ENCODE measurements around the gene CSMD2.

CSMD2 gene

DNA sequence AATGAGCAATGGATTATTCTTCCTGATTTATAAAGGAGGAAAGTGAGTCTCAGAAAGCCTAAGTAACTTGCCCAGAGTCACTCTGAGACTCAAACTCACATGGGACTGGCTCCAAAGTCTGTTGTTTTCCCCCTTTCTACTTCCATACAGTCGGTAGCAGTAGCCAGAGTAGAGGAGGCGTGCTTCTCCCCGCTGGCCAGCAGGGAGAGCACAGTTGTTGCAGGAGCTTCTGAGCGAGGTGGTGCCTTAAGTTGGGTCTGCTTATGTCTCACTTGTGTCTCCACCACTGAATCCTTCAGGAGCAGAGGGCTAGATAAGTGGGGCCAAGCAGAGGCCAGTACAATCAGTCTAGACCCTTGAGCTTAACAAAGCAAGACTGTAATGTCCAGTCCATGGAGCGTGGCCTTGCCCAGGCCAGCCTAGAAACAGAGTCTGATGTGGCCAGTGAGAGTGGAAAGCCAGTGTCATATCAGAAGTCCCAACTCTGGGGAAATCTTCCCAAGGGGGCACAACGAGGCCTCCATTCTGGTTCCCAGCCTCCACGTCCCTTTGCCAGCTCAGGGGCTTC, 510.7 kb downstream of the CSMD2 start:
- no peak for DNase-seq
- H3K4me1 Mint-ChIP-seq (ENCODE audit: low read depth), result no peaks in the 10 kb centered on the region
- H3K4me3 Mint-ChIP-seq, result no peak overlapping the region
- H3K27me3 Mint-ChIP-seq, result no peaks in the 10 kb centered on the region
- H3K36me3 Mint-ChIP-seq (ENCODE audit: low read depth), result no peaks in the 10 kb centered on the region
- H3K9me3 Mint-ChIP-seq, result no peaks in the 10 kb centered on the region
- H3K27ac Mint-ChIP-seq, result no peak overlapping the region

DNA sequence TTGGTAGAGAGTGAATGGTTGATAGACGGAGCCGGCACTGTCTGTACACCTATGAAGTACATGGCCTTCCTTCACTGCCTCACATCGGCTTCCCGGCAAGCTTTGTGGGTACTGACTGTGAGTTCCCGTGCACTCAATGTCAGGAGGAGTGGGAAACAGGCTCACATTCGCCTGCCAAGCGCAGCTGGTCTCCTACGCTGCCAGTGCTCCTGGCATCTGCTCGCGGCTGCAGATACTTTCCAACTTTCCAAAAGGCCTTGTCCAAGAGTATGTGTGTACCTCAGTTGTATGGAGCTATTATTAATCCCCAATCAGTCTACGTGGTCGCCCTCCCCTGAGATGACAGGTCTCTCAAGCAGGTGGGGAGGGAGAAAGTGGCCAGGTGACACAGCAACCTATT, 511.8 kb downstream of the CSMD2 start:
- no peak for DNase-seq
- no peaks in the 10 kb centered on the region for H3K4me1 Mint-ChIP-seq (ENCODE audit: low read depth)
- H3K9me3 Mint-ChIP-seq, result no peaks in the 10 kb centered on the region
- no peak overlapping the region for H3K4me3 Mint-ChIP-seq
- H3K27ac Mint-ChIP-seq, result no peak overlapping the region
- H3K27me3 Mint-ChIP-seq, result no peaks in the 10 kb centered on the region
- no peaks in the 10 kb centered on the region for H3K36me3 Mint-ChIP-seq (ENCODE audit: low read depth)

DNA sequence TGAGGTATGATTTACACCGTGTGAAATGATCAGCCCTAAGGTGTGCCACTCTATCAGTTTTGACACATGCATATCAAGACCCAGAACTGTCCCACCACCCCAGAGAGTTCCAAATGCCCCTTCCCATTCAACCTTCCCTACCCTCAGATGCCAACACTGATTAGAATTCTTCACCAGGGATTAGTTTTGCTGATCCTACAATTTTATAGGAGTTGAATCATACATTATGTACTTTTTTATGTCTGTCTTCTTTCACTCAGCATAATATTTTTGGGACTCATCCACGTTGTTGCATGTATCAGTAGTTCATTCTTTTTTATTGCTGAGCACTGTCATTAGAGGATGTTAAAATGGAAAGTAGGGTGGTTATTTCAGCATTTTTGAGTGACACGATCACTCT, 514.3 kb downstream of the CSMD2 start:
- no peak for DNase-seq
- Mint-ChIP-seq H3K4me3 (no peak overlapping the region), H3K27me3 (peaks cover 8% of the 10 kb centered on the region), H3K36me3 (ENCODE audit: low read depth) (no peaks in the 10 kb centered on the region), H3K27ac (no peak overlapping the region), H3K9me3 (no peaks in the 10 kb centered on the region), H3K4me1 (ENCODE audit: low read depth) (no peaks in the 10 kb centered on the region)

DNA sequence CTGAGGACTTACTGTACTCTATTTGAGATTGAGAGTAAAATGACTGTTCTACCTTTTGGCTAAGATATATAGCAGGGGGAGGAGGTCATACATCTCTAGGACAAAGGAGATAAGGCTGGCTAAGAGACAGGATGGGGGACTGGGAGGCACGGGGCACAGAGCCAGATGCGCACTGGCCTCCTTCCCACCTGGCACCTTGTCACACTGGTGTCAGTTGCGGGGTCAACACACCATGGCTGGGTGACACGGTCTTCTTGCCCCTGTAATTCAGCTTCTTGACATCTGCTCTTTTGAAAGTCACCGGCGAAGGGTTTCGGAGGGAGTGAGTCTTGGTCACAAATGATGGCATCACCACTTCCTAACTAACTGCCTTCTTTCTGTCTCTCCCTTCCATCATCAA, 515.3 kb downstream of the CSMD2 start:
- Mint-ChIP-seq H3K36me3 (ENCODE audit: low read depth) (no peaks in the 10 kb centered on the region), H3K9me3 (no peaks in the 10 kb centered on the region), H3K4me3 (no peak overlapping the region), H3K27ac (no peak overlapping the region), H3K27me3 (peaks cover 8% of the 10 kb centered on the region), H3K4me1 (ENCODE audit: low read depth) (no peaks in the 10 kb centered on the region)
- DNase-seq, result no peak

DNA sequence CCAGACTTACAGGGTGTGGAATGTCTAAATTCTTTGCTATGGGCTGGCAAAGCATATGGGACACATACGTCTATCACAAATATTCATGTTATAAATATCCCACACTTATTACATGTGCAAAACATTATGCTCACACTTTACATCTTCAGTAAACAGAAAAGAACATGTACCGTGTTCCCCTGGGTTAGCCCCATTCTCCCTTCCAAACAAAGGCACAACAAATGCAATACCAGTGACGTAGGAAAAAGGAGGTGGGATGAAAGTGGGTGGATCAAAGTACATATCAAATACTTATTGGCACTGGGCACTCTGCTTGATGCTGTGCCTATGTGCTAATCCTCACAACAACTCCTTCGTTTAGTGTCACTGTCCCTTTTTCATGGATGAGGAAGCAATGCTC, 521.8 kb downstream of the CSMD2 start:
- H3K36me3 Mint-ChIP-seq (ENCODE audit: low read depth), result no peaks in the 10 kb centered on the region
- no peak for DNase-seq

DNA sequence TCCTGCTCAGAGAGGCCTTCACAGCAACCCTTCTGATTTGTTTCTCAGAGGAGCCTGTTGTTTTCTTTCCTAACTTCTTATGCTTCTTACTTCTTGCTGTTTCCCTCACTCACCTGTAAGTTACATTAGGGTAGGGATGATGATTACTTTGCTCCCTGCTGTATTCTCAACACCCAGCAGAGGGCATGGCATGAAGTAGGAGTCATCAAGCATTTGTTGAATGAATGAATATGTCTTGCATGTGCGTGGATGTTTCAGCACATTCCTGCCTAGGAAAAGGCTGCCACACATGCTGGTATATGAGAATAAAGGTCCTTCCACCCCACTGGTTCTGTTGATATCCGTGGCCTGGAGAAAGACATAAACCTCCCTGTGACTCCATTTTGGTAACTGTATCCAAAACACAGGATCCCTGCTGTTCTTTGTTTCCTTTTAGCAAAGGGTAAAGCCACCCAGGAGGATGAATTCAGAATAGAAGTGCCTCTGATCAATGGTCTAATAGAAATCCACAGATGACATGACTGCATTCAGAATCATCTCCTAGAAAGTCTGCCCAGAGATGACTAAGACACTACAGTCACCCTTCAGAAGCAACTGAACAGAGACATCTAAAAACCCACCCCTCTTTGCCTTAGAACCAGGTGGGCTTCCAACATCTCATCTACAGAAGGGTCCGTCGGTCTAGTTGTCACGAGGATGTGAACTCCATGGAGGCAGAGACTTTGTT, 523.8 kb downstream of the CSMD2 start:
- no peaks in the 10 kb centered on the region for H3K36me3 Mint-ChIP-seq (ENCODE audit: low read depth)
- H3K9me3 Mint-ChIP-seq, result no peaks in the 10 kb centered on the region
- H3K4me3 Mint-ChIP-seq, result no peak overlapping the region
- no peak overlapping the region for H3K27ac Mint-ChIP-seq
- peaks cover 42% of the 10 kb centered on the region for H3K27me3 Mint-ChIP-seq
- DNase-seq, result no peak
- H3K4me1 Mint-ChIP-seq (ENCODE audit: low read depth), result no peaks in the 10 kb centered on the region

More for the DNA sequence above, 521.8 kb downstream of the CSMD2 start:
- Mint-ChIP-seq H3K27me3 (peaks cover 38% of the 10 kb centered on the region), H3K9me3 (no peaks in the 10 kb centered on the region), H3K4me3 (no peak overlapping the region), H3K4me1 (ENCODE audit: low read depth) (no peaks in the 10 kb centered on the region), H3K27ac (no peak overlapping the region)

DNA sequence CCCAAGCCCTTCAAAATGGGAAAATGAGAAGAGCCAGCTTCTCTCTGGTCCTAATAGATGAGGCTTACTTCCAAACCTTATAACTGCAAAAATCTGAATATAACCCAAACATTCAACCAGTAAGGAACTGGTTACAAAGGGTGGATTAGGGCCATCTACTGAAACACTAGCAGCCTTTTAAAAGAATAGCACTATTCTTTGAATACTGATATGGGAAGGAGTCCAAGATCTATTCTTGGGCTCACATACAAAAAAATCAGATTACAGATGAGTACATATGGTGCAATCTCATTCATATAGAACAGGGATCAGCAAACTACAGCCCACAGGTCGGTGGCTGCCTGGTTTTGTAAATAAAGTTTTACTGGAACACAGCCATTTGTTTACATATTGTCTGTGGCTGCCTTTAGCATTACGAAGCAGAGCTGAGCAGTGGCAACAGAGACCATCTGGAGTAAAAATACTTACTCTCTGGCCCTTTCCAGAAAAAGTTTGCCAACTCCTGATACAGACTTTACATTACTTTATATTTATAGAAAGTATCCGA, 524.8 kb downstream of the CSMD2 start:
- no peaks in the 10 kb centered on the region for H3K4me1 Mint-ChIP-seq (ENCODE audit: low read depth)
- no peak overlapping the region for H3K27ac Mint-ChIP-seq
- DNase-seq, result no peak
- no peaks in the 10 kb centered on the region for H3K9me3 Mint-ChIP-seq
- H3K27me3 Mint-ChIP-seq, result peaks cover 37% of the 10 kb centered on the region
- no peaks in the 10 kb centered on the region for H3K36me3 Mint-ChIP-seq (ENCODE audit: low read depth)
- H3K4me3 Mint-ChIP-seq, result no peak overlapping the region

DNA sequence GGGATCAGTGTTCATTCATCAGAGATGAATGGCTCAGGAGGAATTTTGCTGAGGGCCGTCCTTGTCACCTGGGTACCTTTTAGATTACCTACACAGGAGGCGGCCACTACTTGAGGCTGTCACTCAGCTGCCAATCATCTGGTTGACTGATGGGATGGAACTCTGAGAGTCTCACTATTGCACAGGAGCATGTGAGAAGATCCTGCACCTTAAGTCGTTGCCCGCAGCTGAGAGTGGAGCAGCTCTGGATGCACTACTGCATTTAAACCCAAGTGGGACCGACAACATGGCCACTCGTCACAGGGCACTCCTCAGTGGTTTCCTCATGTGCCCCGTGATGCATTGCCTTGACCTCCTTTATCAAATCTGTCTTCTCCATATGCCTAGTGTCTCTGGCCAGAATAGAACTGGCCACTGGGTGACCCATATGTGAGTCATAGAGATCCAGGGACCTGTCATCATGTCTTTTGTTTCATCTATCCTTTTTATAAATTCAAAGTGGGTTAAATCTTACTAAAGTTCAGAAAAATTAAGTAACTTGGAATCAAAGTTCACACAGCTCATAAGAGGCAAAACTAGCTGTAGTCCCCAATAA, 527.1 kb downstream of the CSMD2 start:
- peaks cover 4% of the 10 kb centered on the region for H3K4me1 Mint-ChIP-seq (ENCODE audit: low read depth)
- H3K27ac Mint-ChIP-seq, result no peak overlapping the region

DNA sequence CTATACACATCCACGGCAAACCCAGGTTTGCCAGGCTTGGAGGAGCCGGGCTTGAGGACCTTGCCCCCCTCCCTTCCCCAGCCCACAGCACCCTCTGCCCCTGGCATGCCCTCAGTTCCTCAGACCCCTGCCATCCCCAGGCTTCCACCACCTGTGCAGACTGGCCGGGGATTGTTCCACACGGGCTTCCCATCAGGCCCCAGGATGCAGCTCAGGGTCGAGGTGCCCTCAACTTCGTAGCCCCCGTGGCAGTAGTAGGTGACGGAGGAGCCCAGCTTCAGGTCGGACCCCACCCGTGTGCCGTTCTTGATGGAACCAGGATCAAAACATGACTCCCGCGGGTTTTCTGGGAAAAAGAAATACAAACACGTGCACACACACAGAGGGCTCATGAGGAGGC, 528.8 kb downstream of the CSMD2 start:
- no peak for DNase-seq
- H3K9me3 Mint-ChIP-seq, result no peaks in the 10 kb centered on the region
- H3K4me1 Mint-ChIP-seq (ENCODE audit: low read depth), result peaks cover 4% of the 10 kb centered on the region
- H3K4me3 Mint-ChIP-seq, result no peak overlapping the region
- peaks cover 36% of the 10 kb centered on the region for H3K27me3 Mint-ChIP-seq
- no peak overlapping the region for H3K27ac Mint-ChIP-seq
- H3K36me3 Mint-ChIP-seq (ENCODE audit: low read depth), result no peaks in the 10 kb centered on the region

More for the DNA sequence above, 527.1 kb downstream of the CSMD2 start:
- Mint-ChIP-seq H3K4me3 (no peak overlapping the region), H3K27me3 (peaks cover 39% of the 10 kb centered on the region), H3K9me3 (no peaks in the 10 kb centered on the region), H3K36me3 (ENCODE audit: low read depth) (no peaks in the 10 kb centered on the region)
- no peak for DNase-seq

DNA sequence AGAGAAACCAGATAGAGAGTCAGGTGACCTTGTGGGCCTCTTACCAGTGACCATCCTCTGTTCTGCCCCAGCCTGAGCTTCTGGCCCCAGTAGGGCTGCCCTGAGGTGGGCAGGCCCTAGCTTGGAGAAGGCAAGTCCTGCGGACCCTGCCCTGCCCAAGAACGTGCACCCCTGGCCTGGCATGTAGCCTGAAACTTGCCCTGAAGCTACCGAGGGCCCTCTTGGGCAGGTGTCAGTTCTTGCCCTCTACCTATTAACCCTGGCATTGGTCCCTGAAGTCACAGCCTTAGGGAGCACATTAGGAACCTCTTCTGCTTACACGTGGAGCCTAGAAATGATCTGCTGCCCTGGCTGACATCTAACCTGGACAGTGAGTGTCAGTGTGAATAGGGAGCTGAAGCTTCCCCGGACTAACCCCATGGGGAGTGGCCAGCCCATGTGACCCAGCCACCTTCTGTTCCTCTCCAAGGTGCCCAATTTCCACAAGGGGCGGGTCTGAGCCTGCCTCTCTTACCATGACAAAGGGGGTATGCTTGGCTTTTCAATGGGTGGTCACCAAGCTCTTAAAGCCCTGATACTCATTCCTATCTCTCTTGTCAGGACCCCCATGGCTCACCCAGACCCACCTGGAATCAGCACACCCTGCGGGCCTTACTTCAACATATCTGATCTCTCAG, 529.6 kb downstream of the CSMD2 start:
- Mint-ChIP-seq H3K4me1 (ENCODE audit: low read depth) (peaks cover 4% of the 10 kb centered on the region), H3K36me3 (ENCODE audit: low read depth) (no peaks in the 10 kb centered on the region), H3K27ac (no peak overlapping the region), H3K9me3 (no peaks in the 10 kb centered on the region), H3K4me3 (no peak overlapping the region), H3K27me3 (peaks cover 36% of the 10 kb centered on the region)
- DNase-seq, result no peak

DNA sequence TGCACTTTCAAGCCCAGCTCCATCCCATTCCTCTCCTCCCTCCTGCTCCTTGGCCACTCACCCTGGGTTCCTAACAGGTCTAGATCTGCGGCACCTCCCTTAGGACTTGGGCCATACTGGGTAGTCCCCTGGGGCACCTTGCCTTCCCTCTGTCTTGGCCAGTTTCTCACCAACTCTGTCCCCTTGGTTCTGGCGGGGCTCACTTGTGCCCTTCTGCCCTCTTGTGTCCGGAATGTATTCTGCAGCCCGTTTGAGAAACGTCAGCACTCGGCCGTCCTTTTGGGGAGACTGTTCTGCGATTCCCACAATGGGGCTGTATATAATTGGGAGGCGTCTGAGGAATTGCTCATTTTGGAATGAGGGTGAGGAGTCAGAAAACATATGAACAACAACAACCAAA, 530.2 kb downstream of the CSMD2 start:
- peak; percentile 41 for DNase-seq
- H3K36me3 Mint-ChIP-seq (ENCODE audit: low read depth), result no peaks in the 10 kb centered on the region
- H3K27ac Mint-ChIP-seq, result no peak overlapping the region
- peaks cover 4% of the 10 kb centered on the region for H3K4me1 Mint-ChIP-seq (ENCODE audit: low read depth)
- peaks cover 40% of the 10 kb centered on the region for H3K27me3 Mint-ChIP-seq
- H3K4me3 Mint-ChIP-seq, result no peak overlapping the region
- H3K9me3 Mint-ChIP-seq, result no peaks in the 10 kb centered on the region

DNA sequence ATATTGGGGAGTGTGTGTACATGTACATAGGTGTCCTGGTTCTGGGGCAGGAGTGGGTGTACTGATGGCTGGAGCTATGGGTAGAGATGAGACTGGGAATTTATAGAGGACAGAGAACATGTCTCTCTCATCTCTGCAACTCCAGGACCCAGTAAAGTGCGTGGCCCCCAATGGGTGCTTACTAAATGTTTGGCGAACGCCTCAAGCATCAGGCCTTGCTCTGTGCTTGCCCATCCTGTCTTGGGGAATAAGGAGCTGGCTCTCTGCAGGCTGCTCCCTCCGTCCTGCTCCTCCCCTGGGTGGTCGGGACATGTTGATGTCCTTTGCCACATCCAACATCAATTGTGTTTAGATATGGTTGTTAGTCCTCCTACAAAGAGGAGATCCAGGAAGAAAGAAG, 530.9 kb downstream of the CSMD2 start:
- no peak overlapping the region for H3K27ac Mint-ChIP-seq
- no peaks in the 10 kb centered on the region for H3K9me3 Mint-ChIP-seq
- peaks cover 42% of the 10 kb centered on the region for H3K27me3 Mint-ChIP-seq
- H3K4me1 Mint-ChIP-seq (ENCODE audit: low read depth), result peaks cover 4% of the 10 kb centered on the region
- H3K4me3 Mint-ChIP-seq, result no peak overlapping the region
- DNase-seq, result no peak
- no peaks in the 10 kb centered on the region for H3K36me3 Mint-ChIP-seq (ENCODE audit: low read depth)

DNA sequence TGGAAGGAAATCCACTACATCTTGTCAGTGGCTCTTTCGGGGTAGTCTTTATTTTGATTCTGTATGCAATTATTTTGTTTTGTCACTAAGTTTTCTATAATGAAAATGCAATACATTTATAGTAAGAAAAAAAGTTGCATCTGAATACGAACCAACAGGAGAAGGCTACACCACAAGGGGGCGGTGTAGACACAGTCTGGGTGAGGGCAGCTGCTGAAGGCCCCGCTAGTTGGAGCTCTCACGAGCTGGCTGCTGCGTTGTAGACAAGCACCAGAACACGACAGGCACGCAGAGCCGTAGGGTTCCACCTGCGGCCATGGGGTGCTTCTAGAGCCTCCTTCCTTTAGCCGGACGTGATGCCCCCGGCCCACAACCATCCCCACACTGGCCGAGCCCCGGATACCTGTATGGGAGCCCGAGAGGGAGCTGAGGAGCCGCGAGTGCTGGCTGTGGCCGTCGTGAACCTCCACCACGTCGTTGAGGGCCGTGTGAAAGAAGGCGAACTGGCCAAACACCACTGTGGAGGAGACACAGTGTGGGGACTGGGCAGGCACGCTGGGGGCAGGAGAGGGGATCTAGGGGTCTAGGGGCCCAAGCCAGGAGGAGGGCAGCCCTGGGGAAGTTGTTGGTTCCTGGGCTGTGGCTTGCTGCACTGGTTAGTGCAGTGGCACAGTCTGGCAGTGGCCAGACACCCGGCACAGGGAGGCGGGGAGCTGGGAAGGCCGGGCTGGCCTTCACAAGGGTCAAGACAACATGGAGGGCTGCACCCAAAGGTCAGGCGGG, 531.8 kb downstream of the CSMD2 start:
- Mint-ChIP-seq H3K27ac (no peak overlapping the region), H3K36me3 (ENCODE audit: low read depth) (no peaks in the 10 kb centered on the region), H3K4me1 (ENCODE audit: low read depth) (peaks cover 4% of the 10 kb centered on the region), H3K4me3 (no peak overlapping the region), H3K27me3 (peaks cover 42% of the 10 kb centered on the region), H3K9me3 (no peaks in the 10 kb centered on the region)
- DNase-seq, result peak; percentile 85

DNA sequence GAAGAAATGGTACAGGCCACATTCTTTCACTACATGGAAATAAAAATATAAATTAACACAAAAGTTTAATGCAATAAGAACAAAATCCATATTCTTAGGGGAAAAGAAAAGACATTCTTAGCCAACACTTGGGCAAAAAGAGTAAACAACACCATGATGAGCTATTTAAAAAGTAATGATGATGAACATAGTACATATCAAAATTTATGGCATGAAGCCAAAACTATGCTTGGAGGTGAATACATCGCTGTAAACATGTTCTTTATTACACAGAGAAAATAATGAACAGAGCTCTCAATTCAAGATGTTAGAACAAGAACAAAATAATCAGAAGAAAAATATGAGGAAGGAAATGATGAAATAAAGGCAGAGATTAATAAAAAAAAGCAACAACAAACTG, 534.3 kb downstream of the CSMD2 start:
- no peaks in the 10 kb centered on the region for H3K36me3 Mint-ChIP-seq (ENCODE audit: low read depth)
- H3K4me1 Mint-ChIP-seq (ENCODE audit: low read depth), result peaks cover 4% of the 10 kb centered on the region
- no peak overlapping the region for H3K4me3 Mint-ChIP-seq
- H3K27ac Mint-ChIP-seq, result no peak overlapping the region
- H3K27me3 Mint-ChIP-seq, result peaks cover 56% of the 10 kb centered on the region
- DNase-seq, result no peak
- H3K9me3 Mint-ChIP-seq, result no peaks in the 10 kb centered on the region
